Fibroblast of lung (primary cell): ENCODE data around the gene CD47. TPM values are rescaled to one million over a fixed set of nuclear protein-coding genes. Genes with fewer than 3 reads are reported as not detected.

Experiments used
- DNase-seq, 2 donors: peaks; one replicate each; pipeline versions ENCODE4 v3.0.0 to v3.0.0-alpha.2; 2010; ENCODE audit warnings: low read depth in 2 of 2
- H2AFZ ChIP-seq: 2 replicates; pipeline ENCODE4 v1.5.1; 2012; ENCODE audit warnings: low read length, control low read depth, inconsistent platforms
- H3K27ac ChIP-seq: 2 replicates; pipeline ENCODE4 v1.5.1; 2011; ENCODE audit warnings: low read length, control low read depth; ENCODE audit not compliant: insufficient read depth
- H3K27me3 ChIP-seq: 2 replicates; pipeline ENCODE4 v1.5.1; 2011; ENCODE audit warnings: mild to moderate bottlenecking, low read length; ENCODE audit not compliant: control insufficient read depth, insufficient read depth
- H3K36me3 ChIP-seq: 2 replicates; pipeline ENCODE4 v1.5.1; 2011; ENCODE audit warnings: low read length; ENCODE audit not compliant: control insufficient read depth, insufficient read depth
- H3K4me1 ChIP-seq: 2 replicates; pipeline ENCODE4 v1.5.1; 2011; ENCODE audit warnings: low read length; ENCODE audit not compliant: control insufficient read depth, insufficient read depth; ENCODE audit errors: extremely low read depth
- H3K4me2 ChIP-seq: 2 replicates; pipeline ENCODE4 v1.5.1; 2011; ENCODE audit warnings: low read length, control low read depth; ENCODE audit not compliant: insufficient read depth; ENCODE audit errors: extremely low read depth
- H3K4me3 ChIP-seq, 4 experiments: fragments of 200-600 bp in 1 of 4; sonication (generic) in 1 of 4; replicated peaks in 1 of 4; 2 replicates each; pipeline ENCODE4 v1.5.1; 2011 to 2016; ENCODE audit warnings: low read length in 4 of 4, low read depth in 3 of 4, mild to moderate bottlenecking in 3 of 4, control low read depth in 2 of 4, inconsistent platforms in 1 of 4, mixed read lengths in 1 of 4; ENCODE audit not compliant: insufficient read depth in 1 of 4; ENCODE audit errors: control extremely low read depth in 1 of 4
- H3K79me2 ChIP-seq: 2 replicates; pipeline ENCODE4 v1.5.1; 2012; ENCODE audit warnings: mild to moderate bottlenecking, low read length, inconsistent platforms; ENCODE audit not compliant: control insufficient read depth, insufficient read depth
- H3K9ac ChIP-seq: 2 replicates; pipeline ENCODE4 v1.5.1; 2011; ENCODE audit warnings: mild to moderate bottlenecking, low read length, control low read depth; ENCODE audit not compliant: insufficient read depth
- H3K9me3 ChIP-seq: 2 replicates; pipeline ENCODE4 v1.5.1; 2012; ENCODE audit warnings: low read depth, low read length; ENCODE audit not compliant: control insufficient read depth, insufficient read depth
- H4K20me1 ChIP-seq: 2 replicates; pipeline ENCODE4 v1.5.1; 2011; ENCODE audit warnings: low read length; ENCODE audit not compliant: control insufficient read depth, insufficient read depth; ENCODE audit errors: extremely low read depth
- EZH2 ChIP-seq: IDR thresholded peaks from 2 replicates; pipeline ENCODE4 v1.5.1; 2012; ENCODE audit warnings: low read length, control low read depth, mild to moderate bottlenecking; ENCODE audit errors: missing control alignments
- polyA plus RNA-seq, 2 donors: library from polyadenylated mRNA; depleted of rRNA in 1 of 2; stranded (reverse) in 1 of 2; unstranded in 1 of 2; fragments of >200 nt; gene quantifications; 2 replicates each; pipeline ENCODE4 v1.2.1, GENCODE V29; 2011 to 2012; ENCODE audit warnings: missing spikeins in 1 of 2
- total RNA-seq: library from RNA; depleted of rRNA; stranded (reverse); fragments of >200 nt; gene quantifications from 2 replicates; pipeline ENCODE4 v1.2.1, GENCODE V29; 2014
- TF ChIP-seq, protein P1 (sequence below), 2 donors: IDR thresholded peaks in 1 of 2; conservative IDR thresholded peaks in 1 of 2; 1 replicate in 1 of 2; 2 replicates in 1 of 2; pipeline ENCODE4 v1.5.1; 2011 to 2012; ENCODE audit warnings: low read length in 2 of 2, control low read depth in 1 of 2, inconsistent platforms in 1 of 2, low read depth in 1 of 2, mild to moderate bottlenecking in 1 of 2

The CD47 gene
- total and polyA plus RNA-seq, 2 donors (not counting 1 experiment from before 2014, with no cell fraction given), result 72.0 to 91.7 TPM

- Histone ChIP-seq H3K9me3 (no peaks in the 10 kb centered on the region), H3K27ac (no peak overlapping the region), H3K4me2 (no peak overlapping the region), H3K27me3 (peaks cover 3% of the 10 kb centered on the region), H4K20me1 (no peaks in the 10 kb centered on the region), H3K36me3 (no peaks in the 10 kb centered on the region), H3K9ac (no peak overlapping the region), H3K4me3 (no peak overlapping the region), H3K79me2 (no peaks in the 10 kb centered on the region), H3K4me1 (no peaks in the 10 kb centered on the region), H2AFZ (no peak overlapping the region)
- no peak for TF ChIP-seq EZH2
- TF ChIP-seq, protein P1, sequence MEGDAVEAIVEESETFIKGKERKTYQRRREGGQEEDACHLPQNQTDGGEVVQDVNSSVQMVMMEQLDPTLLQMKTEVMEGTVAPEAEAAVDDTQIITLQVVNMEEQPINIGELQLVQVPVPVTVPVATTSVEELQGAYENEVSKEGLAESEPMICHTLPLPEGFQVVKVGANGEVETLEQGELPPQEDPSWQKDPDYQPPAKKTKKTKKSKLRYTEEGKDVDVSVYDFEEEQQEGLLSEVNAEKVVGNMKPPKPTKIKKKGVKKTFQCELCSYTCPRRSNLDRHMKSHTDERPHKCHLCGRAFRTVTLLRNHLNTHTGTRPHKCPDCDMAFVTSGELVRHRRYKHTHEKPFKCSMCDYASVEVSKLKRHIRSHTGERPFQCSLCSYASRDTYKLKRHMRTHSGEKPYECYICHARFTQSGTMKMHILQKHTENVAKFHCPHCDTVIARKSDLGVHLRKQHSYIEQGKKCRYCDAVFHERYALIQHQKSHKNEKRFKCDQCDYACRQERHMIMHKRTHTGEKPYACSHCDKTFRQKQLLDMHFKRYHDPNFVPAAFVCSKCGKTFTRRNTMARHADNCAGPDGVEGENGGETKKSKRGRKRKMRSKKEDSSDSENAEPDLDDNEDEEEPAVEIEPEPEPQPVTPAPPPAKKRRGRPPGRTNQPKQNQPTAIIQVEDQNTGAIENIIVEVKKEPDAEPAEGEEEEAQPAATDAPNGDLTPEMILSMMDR (conservative IDR thresholded peaks at IDR 0.05 in 1 of 2, IDR thresholded peaks at IDR 0.05 in 1 of 2; ENCODE audit: low read depth in 1 of 2, low read length in 2 of 2), result no peak
- peak in 1 of 2 donors; percentile 37 for DNase-seq
These were observed 83.9 kb downstream of the CD47 start for GRCh38 chr3:108006881-108007331.

DNA sequence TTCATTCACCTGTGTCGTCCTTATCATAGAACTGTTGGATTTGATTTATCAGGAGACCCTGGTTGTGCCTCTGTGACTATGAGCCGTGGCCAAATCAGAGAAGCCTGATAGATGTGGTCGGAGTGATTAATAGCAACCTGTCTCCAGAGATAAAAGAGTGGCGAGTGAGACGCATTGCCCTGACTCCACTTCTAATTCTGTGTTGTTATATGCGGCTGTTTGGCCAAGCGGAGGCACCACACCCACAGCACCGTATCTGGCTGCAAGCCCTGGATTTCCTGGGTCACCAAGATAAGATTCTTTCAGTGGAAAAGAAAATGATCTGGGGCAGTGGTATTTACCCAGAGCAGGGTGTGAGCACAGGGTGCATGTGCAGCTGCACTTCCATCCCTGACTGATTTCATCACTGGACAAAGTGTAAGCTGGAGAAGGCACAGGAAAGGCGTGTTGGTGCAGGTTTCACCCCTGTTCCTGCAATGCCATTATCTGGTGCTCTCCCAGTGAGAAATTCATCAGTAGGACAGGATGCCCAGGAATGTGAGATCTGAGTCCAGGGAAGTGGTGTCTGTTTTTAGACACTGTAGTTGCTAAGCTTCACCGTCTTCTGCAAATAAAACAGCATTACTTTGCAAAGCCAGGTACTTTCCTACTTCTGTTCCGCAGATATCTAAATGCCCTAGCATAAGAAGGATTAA, 84.6 kb downstream of the CD47 start:
- Histone ChIP-seq H3K9me3 (no peaks in the 10 kb centered on the region), H2AFZ (no peak overlapping the region), H3K4me2 (no peak overlapping the region), H3K27ac (no peak overlapping the region), H3K9ac (no peak overlapping the region), H4K20me1 (no peaks in the 10 kb centered on the region), H3K36me3 (no peaks in the 10 kb centered on the region), H3K27me3 (peaks cover 8% of the 10 kb centered on the region), H3K4me1 (no peaks in the 10 kb centered on the region), H3K4me3 (no peak overlapping the region), H3K79me2 (no peaks in the 10 kb centered on the region)
- TF ChIP-seq EZH2, result no peak
- TF ChIP-seq, protein P1 (conservative IDR thresholded peaks at IDR 0.05 in 1 of 2, IDR thresholded peaks at IDR 0.05 in 1 of 2; ENCODE audit: low read depth in 1 of 2, low read length in 2 of 2), result no peak
- peak; percentile 15 to 77 for DNase-seq

- DNase-seq, result no peak
- Histone ChIP-seq H3K36me3 (no peaks in the 10 kb centered on the region), H3K27ac (no peak overlapping the region), H3K4me3 (no peak overlapping the region), H3K9ac (no peak overlapping the region), H3K4me2 (no peak overlapping the region), H3K79me2 (no peaks in the 10 kb centered on the region), H3K9me3 (no peaks in the 10 kb centered on the region), H4K20me1 (no peaks in the 10 kb centered on the region), H3K27me3 (peaks cover 8% of the 10 kb centered on the region), H3K4me1 (no peaks in the 10 kb centered on the region), H2AFZ (no peak overlapping the region)
- TF ChIP-seq EZH2, result no peak
- TF ChIP-seq, protein P1 (conservative IDR thresholded peaks at IDR 0.05 in 1 of 2, IDR thresholded peaks at IDR 0.05 in 1 of 2; ENCODE audit: low read depth in 1 of 2, low read length in 2 of 2), result no peak
These were observed 86.2 kb downstream of the CD47 start for GRCh38 chr3:108004647-108005046.
